Ovary (tissue), 9 donors: Measurements from ENCODE around the gene CDH23. TPM values are rescaled to one million over a fixed set of nuclear protein-coding genes. Genes with fewer than 3 reads are reported as not detected.

Source experiments
- DNase-seq, 5 donors: peaks; one replicate each; pipeline ENCODE4 v3.0.0-alpha.2; 2019 to 2020
- H3K27ac ChIP-seq, 2 donors: fragments of 200-600 bp; one replicate each; pipeline versions ENCODE4 v1.5.1 to v1.8.0; 2019 to 2022
- H3K27me3 ChIP-seq: fragments of 200-600 bp; one replicate; pipeline ENCODE4 v1.8.0; 2022
- H3K36me3 ChIP-seq: fragments of 200-600 bp; sonication (generic); one replicate; pipeline ENCODE4 v1.5.1; 2019
- H3K4me1 ChIP-seq: one replicate; pipeline ENCODE4 v1.8.1; 2013; ENCODE audit warnings: mild to moderate bottlenecking, moderate library complexity; ENCODE audit not compliant: insufficient read depth
- H3K4me3 ChIP-seq: fragments of 200-600 bp; sonication (generic); one replicate; pipeline ENCODE4 v1.5.1; 2017
- H3K9me3 ChIP-seq, 2 donors: fragments of 200-600 bp in 1 of 2; sonication (generic) in 1 of 2; one replicate each; pipeline versions ENCODE4 v1.5.1 to v1.8.1; 2013 to 2019; ENCODE audit warnings: mild to moderate bottlenecking in 1 of 2, moderate library complexity in 1 of 2
- EP300 ChIP-seq: sonication (generic); formaldehyde crosslinking; IDR thresholded peaks from one replicate; pipeline ENCODE4 v1.6.1; 2017; ENCODE audit warnings: antibody characterized with exemption
- POLR2A ChIP-seq: fragments of 450-650 bp; IDR thresholded peaks from one replicate; pipeline ENCODE4 v1.6.1; 2017; ENCODE audit warnings: antibody characterized with exemption, mild to moderate bottlenecking, moderate library complexity
- WGBS, 3 donors: extraction: QIAGEN DNeasy Blood & Tissue Kit in 1 of 3; methylation state at CpG; one replicate each; pipeline versions ENCODE4 v1.1.5 to v1.1.7; 2013 to 2017; 5-methylcytosine and 5-hydroxymethylcytosine counted together
- intact Hi-C, 4 donors: fragments of 100-400 bp; cut with DNase I; formaldehyde crosslinking; loops; one replicate each; pipeline versions ENCODE4 v1.11.0 to v1.15.1; 2022 to 2023
- polyA plus RNA-seq, 2 donors: library from polyadenylated mRNA; stranded (reverse); fragments of 200-250 nt in 1 of 2; fragments of 350-450 nt in 1 of 2; fragmentation: Illumina TruSeq in 1 of 2; extraction: RNeasy Lipid Tissue Mini Kit (QIAGEN cat#74804) in 1 of 2; gene quantifications; one replicate each; pipeline ENCODE4 v1.2.3, GENCODE V29; 2013 to 2014
- total RNA-seq, 7 donors: library from RNA; depleted of rRNA in 2 of 7; stranded (reverse); fragments of >200 nt in 2 of 7; fragmentation: NEBNext Ultra II Directional in 3 of 7; extraction: Animal tissue kit (Norgen Biotek cat#: 25700) in 3 of 7; gene quantifications; one replicate each; pipeline versions ENCODE4 v1.1.0 to v1.2.4, GENCODE V29; 2016 to 2023
- TF ChIP-seq, protein P1 (sequence below), 3 donors: fragments of 450-650 bp in 2 of 3; fragments of 200-600 bp in 1 of 3; IDR thresholded peaks; one replicate each; pipeline versions ENCODE4 v1.5.1 to v1.8.0; 2016 to 2022; ENCODE audit warnings: antibody characterized with exemption in 3 of 3, mild to moderate bottlenecking in 1 of 3
- donor health status: DM: no; HTN: no; CAD: no; lungs with moderate emphysema.
- donor health status: DM: no; HTN: no; CAD: no.
- donor health status: Bipolar disorder and iron deficiency.
- donor health status: DM: yes; HTN: yes; CAD: no.
- donor health status: DM: no; HTN: no; CAD: no.
- donor health status: DM: yes; HTN: yes; CAD: no.

The CDH23 gene
- total and polyA plus RNA-seq, 9 donors: 7.5 to 108 (median 39.1) TPM

DNA sequence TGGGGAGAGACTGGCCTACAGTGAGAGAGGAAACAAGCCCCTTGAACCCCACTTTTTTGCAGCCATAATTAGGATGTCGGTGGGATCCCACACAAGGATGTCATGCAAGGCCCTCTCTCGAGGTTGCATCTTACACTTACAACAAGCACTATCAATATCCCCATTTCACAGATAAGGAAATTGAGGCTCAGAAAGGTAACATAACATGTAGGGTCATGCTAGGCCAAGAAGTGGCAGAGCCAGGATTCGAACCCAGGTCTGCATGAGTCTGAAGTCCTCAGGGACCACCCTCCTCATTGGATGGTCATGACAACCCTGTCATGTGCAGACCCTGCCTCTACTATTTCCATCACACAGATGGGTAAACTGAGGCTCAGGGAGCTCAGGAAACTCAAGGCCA, 199.4 kb downstream of the CDH23 start:
- DNase-seq: no peak
- H3K9me3 ChIP-seq: no peaks in the 10 kb centered on the region
- no peaks in the 10 kb centered on the region for H3K36me3 ChIP-seq
- H3K4me3 ChIP-seq: no peak overlapping the region
- peak overlapping the region in 1 of 2 donors; percentile 83 for H3K27ac ChIP-seq
- no peaks in the 10 kb centered on the region for H3K27me3 ChIP-seq
- intact Hi-C loops: no loop called here
- TF ChIP-seq, protein P1, sequence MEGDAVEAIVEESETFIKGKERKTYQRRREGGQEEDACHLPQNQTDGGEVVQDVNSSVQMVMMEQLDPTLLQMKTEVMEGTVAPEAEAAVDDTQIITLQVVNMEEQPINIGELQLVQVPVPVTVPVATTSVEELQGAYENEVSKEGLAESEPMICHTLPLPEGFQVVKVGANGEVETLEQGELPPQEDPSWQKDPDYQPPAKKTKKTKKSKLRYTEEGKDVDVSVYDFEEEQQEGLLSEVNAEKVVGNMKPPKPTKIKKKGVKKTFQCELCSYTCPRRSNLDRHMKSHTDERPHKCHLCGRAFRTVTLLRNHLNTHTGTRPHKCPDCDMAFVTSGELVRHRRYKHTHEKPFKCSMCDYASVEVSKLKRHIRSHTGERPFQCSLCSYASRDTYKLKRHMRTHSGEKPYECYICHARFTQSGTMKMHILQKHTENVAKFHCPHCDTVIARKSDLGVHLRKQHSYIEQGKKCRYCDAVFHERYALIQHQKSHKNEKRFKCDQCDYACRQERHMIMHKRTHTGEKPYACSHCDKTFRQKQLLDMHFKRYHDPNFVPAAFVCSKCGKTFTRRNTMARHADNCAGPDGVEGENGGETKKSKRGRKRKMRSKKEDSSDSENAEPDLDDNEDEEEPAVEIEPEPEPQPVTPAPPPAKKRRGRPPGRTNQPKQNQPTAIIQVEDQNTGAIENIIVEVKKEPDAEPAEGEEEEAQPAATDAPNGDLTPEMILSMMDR (IDR thresholded peaks at IDR 0.05): no peak
- TF ChIP-seq POLR2A: no peak
- no peak for TF ChIP-seq EP300
- 96 to 98% (median 98%) methylated on average over 3 of the region's 3 CpGs for WGBS, 3 donors
- H3K4me1 ChIP-seq: peaks cover 22% of the 10 kb centered on the region

- TF ChIP-seq POLR2A (no peak), EP300 (no peak)
- TF ChIP-seq, protein P1 (IDR thresholded peaks at IDR 0.05): no peak
- intact Hi-C loops: no loop called here
- Histone ChIP-seq H3K27ac (peak overlapping the region in 1 of 2 donors; percentile 83), H3K27me3 (no peaks in the 10 kb centered on the region), H3K4me3 (no peak overlapping the region), H3K4me1 (peaks cover 22% of the 10 kb centered on the region), H3K36me3 (no peaks in the 10 kb centered on the region), H3K9me3 (no peaks in the 10 kb centered on the region)
- no peak for DNase-seq
- whole genome bisulfite sequencing, 3 donors: 92 to 96% (median 95%) methylated on average over 8 of the region's 8 CpGs
Observed at GRCh38 chr10:71596759-71597158, 200.0 kb downstream of the CDH23 start.

DNA sequence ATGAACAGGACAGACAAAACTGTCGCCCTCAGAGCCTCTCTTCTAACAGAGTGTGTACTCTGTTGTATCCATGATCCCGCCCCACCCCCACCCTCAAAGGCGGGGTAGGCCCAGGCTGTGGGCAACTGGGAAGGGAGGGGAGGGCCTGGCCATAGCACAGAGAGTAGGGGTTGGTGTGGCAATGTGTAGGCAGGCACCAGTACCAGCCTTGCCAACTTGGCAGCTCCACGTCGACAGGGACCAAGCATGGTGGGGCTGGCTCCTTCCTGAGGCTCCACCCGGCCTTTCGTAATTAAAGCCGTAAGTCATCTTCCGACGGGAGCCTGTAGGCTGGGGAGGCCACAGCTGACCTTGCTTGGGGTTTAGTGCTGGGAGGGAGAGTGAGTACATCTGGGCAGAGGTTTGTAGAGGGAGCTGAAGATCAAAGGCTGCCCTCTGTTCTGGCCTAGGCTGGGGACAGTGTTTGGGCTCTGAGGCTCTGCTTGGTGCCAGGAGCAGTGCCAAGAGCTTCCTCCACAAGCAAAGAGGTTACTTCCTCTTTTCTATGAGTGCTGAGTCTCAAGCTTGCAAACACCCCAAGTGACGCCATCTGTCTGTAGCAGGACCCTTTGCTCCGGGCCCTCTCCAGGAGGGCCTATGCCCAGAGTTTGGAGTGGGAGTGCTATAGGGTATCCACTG, 201.2 kb downstream of the CDH23 start:
- WGBS, 3 donors: 25 to 33% (median 26%) methylated on average over 12 of the region's 12 CpGs
- TF ChIP-seq EP300 (no peak), POLR2A (no peak)
- TF ChIP-seq, protein P1 (IDR thresholded peaks at IDR 0.05): no peak

DNA sequence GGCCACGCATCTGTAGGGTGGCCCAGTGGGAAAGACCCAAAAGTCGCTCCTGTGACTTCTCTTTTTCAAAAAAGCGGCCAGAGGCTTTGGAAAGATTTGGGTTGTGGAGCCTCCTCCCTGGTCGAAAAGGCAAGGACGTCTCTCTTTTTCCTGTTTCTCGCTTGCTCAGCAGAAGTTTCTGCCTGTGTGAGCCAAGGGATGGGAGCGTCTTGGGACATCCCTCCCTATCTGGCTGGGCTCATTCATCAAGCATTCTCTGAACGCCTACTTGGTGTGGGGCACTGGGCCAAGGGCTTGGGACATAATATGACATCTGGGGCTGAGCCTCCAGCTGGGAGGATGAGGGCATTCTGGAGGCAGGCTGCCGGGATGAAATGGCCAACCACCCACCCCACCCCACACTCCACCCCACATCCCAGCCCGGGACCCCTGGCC, 201.9 kb downstream of the CDH23 start:
- H3K27me3 ChIP-seq: no peaks in the 10 kb centered on the region
- DNase-seq: peak; percentile 80 to 90 (median 87)
- no peak overlapping the region for H3K4me3 ChIP-seq
- intact Hi-C loops: no loop called here
- peaks cover 22% of the 10 kb centered on the region for H3K4me1 ChIP-seq
- no peaks in the 10 kb centered on the region for H3K36me3 ChIP-seq
- H3K9me3 ChIP-seq: no peaks in the 10 kb centered on the region
- TF ChIP-seq POLR2A: no peak
- no peak for TF ChIP-seq EP300
- TF ChIP-seq, protein P1 (IDR thresholded peaks at IDR 0.05): no peak
- 4 to 11% (median 8%) methylated on average over 10 of the region's 10 CpGs for WGBS, 3 donors
- peak overlapping the region; percentile 83 to 87 for H3K27ac ChIP-seq

More for the DNA sequence above, 201.2 kb downstream of the CDH23 start:
- Histone ChIP-seq H3K4me1 (peaks cover 22% of the 10 kb centered on the region), H3K27ac (peak overlapping the region; percentile 83 to 87), H3K27me3 (no peaks in the 10 kb centered on the region), H3K9me3 (no peaks in the 10 kb centered on the region), H3K4me3 (no peak overlapping the region), H3K36me3 (no peaks in the 10 kb centered on the region)
- peak; percentile 57 to 74 (median 70) for DNase-seq
- intact Hi-C loops: no loop called here
